Measurements from ENCODE around the gene TBX22.
"Not testable (repeated sequence)": the region's sequence is repeated elsewhere in the genome, so short reads cannot be mapped to it uniquely, and the experiment has no call there.

TBX22 gene

GRCh38 chrX:80014141-80014940, at the start of gene TBX22:
Gene TBX22 (plus strand): TSS chrX:80014753. CDS start chrX:80022270, 7,517 bp downstream.
- DNase-seq (ENCODE audit: low read depth, low spot score): no peak

GRCh38 chrX:79975605-79976004, 38.9 kb upstream of the TBX22 start:
- DNase-seq (ENCODE audit: low read depth, low spot score): no peak

GRCh38 chrX:80004458-80004857, 10.1 kb upstream of the TBX22 start:
- no peak for DNase-seq (ENCODE audit: low read depth, low spot score)

GRCh38 chrX:80011522-80011921, 3.0 kb upstream of the TBX22 start:
- no peak for DNase-seq (ENCODE audit: low read depth, low spot score)

GRCh38 chrX:80016182-80016581, 1.6 kb downstream of the TBX22 start:
- no peak for DNase-seq (ENCODE audit: low read depth, low spot score)

- DNase-seq (ENCODE audit: low read depth, low spot score): no peak
Observed at GRCh38 chrX:80021621-80022020, 7.1 kb downstream of the TBX22 start.

GRCh38 chrX:80022363-80023031, 7.9 kb downstream of the TBX22 start:
- no peak for DNase-seq (ENCODE audit: low read depth, low spot score)

- no peak for DNase-seq (ENCODE audit: low read depth, low spot score)
Observed at GRCh38 chrX:80026116-80026515, 11.6 kb downstream of the TBX22 start.

GRCh38 chrX:80066156-80066555, 51.6 kb downstream of the TBX22 start:
- DNase-seq (ENCODE audit: low read depth, low spot score): not testable (repeated sequence)

- not testable (repeated sequence) for DNase-seq (ENCODE audit: low read depth, low spot score)
Observed at GRCh38 chrX:80075625-80076024, 61.1 kb downstream of the TBX22 start.
